Fibroblast of lung (primary cell): ENCODE data around the gene GPR157. TPM values are rescaled to one million over a fixed set of nuclear protein-coding genes. Genes with fewer than 3 reads are reported as not detected.

Experiments
- DNase-seq, 2 donors: peaks; one replicate each; pipeline versions ENCODE4 v3.0.0 to v3.0.0-alpha.2; 2010; ENCODE audit warnings: low read depth in 2 of 2
- H2AFZ ChIP-seq: 2 replicates; pipeline ENCODE4 v1.5.1; 2012; ENCODE audit warnings: low read length, control low read depth, inconsistent platforms
- H3K27ac ChIP-seq: 2 replicates; pipeline ENCODE4 v1.5.1; 2011; ENCODE audit warnings: low read length, control low read depth; ENCODE audit not compliant: insufficient read depth
- H3K27me3 ChIP-seq: 2 replicates; pipeline ENCODE4 v1.5.1; 2011; ENCODE audit warnings: mild to moderate bottlenecking, low read length; ENCODE audit not compliant: control insufficient read depth, insufficient read depth
- H3K36me3 ChIP-seq: 2 replicates; pipeline ENCODE4 v1.5.1; 2011; ENCODE audit warnings: low read length; ENCODE audit not compliant: control insufficient read depth, insufficient read depth
- H3K4me1 ChIP-seq: 2 replicates; pipeline ENCODE4 v1.5.1; 2011; ENCODE audit warnings: low read length; ENCODE audit not compliant: control insufficient read depth, insufficient read depth; ENCODE audit errors: extremely low read depth
- H3K4me2 ChIP-seq: 2 replicates; pipeline ENCODE4 v1.5.1; 2011; ENCODE audit warnings: low read length, control low read depth; ENCODE audit not compliant: insufficient read depth; ENCODE audit errors: extremely low read depth
- H3K4me3 ChIP-seq, 4 experiments: fragments of 200-600 bp in 1 of 4; sonication (generic) in 1 of 4; replicated peaks in 1 of 4; 2 replicates each; pipeline ENCODE4 v1.5.1; 2011 to 2016; ENCODE audit warnings: low read length in 4 of 4, low read depth in 3 of 4, mild to moderate bottlenecking in 3 of 4, control low read depth in 2 of 4, inconsistent platforms in 1 of 4, mixed read lengths in 1 of 4; ENCODE audit not compliant: insufficient read depth in 1 of 4; ENCODE audit errors: control extremely low read depth in 1 of 4
- H3K79me2 ChIP-seq: 2 replicates; pipeline ENCODE4 v1.5.1; 2012; ENCODE audit warnings: mild to moderate bottlenecking, low read length, inconsistent platforms; ENCODE audit not compliant: control insufficient read depth, insufficient read depth
- H3K9ac ChIP-seq: 2 replicates; pipeline ENCODE4 v1.5.1; 2011; ENCODE audit warnings: mild to moderate bottlenecking, low read length, control low read depth; ENCODE audit not compliant: insufficient read depth
- H3K9me3 ChIP-seq: 2 replicates; pipeline ENCODE4 v1.5.1; 2012; ENCODE audit warnings: low read depth, low read length; ENCODE audit not compliant: control insufficient read depth, insufficient read depth
- H4K20me1 ChIP-seq: 2 replicates; pipeline ENCODE4 v1.5.1; 2011; ENCODE audit warnings: low read length; ENCODE audit not compliant: control insufficient read depth, insufficient read depth; ENCODE audit errors: extremely low read depth
- CTCF ChIP-seq, 2 donors: IDR thresholded peaks in 1 of 2; conservative IDR thresholded peaks in 1 of 2; 1 replicate in 1 of 2; 2 replicates in 1 of 2; pipeline ENCODE4 v1.5.1; 2011 to 2012; ENCODE audit warnings: low read length in 2 of 2, control low read depth in 1 of 2, inconsistent platforms in 1 of 2, low read depth in 1 of 2, mild to moderate bottlenecking in 1 of 2
- EZH2 ChIP-seq: IDR thresholded peaks from 2 replicates; pipeline ENCODE4 v1.5.1; 2012; ENCODE audit warnings: low read length, control low read depth, mild to moderate bottlenecking; ENCODE audit errors: missing control alignments
- polyA plus RNA-seq, 2 donors: library from polyadenylated mRNA; depleted of rRNA in 1 of 2; stranded (reverse) in 1 of 2; unstranded in 1 of 2; fragments of >200 nt; gene quantifications; 2 replicates each; pipeline ENCODE4 v1.2.1, GENCODE V29; 2011 to 2012; ENCODE audit warnings: missing spikeins in 1 of 2
- total RNA-seq: library from RNA; depleted of rRNA; stranded (reverse); fragments of >200 nt; gene quantifications from 2 replicates; pipeline ENCODE4 v1.2.1, GENCODE V29; 2014

GPR157 gene
- total and polyA plus RNA-seq, 2 donors (not counting 1 experiment from before 2014, with no cell fraction given), result 0.82 to 3.1 TPM

- H3K4me3 ChIP-seq, result no peak overlapping the region
- H3K4me2 ChIP-seq, result no peak overlapping the region
- no peaks in the 10 kb centered on the region for H3K27me3 ChIP-seq
- H4K20me1 ChIP-seq, result no peaks in the 10 kb centered on the region
- H3K27ac ChIP-seq, result no peak overlapping the region
- no peak for TF ChIP-seq CTCF (conservative IDR thresholded peaks at IDR 0.05 in 1 of 2, IDR thresholded peaks at IDR 0.05 in 1 of 2; ENCODE audit: low read depth in 1 of 2, low read length in 2 of 2)
- no peak for TF ChIP-seq EZH2
- no peaks in the 10 kb centered on the region for H3K9me3 ChIP-seq
- no peaks in the 10 kb centered on the region for H3K4me1 ChIP-seq
- DNase-seq, result peak in 1 of 2 donors; percentile 37
- H3K9ac ChIP-seq, result no peak overlapping the region
- H3K79me2 ChIP-seq, result no peaks in the 10 kb centered on the region
- H3K36me3 ChIP-seq, result no peaks in the 10 kb centered on the region
- H2AFZ ChIP-seq, result no peak overlapping the region
Measured at GRCh38 chr1:9084906-9085305, 44.0 kb downstream of the GPR157 start.

GRCh38 chr1:9081473-9081872 is 47.4 kb downstream of the GPR157 start:
- H3K9ac ChIP-seq, result no peak overlapping the region
- no peak overlapping the region for H3K27ac ChIP-seq
- no peak for DNase-seq
- no peaks in the 10 kb centered on the region for H3K4me1 ChIP-seq
- H3K27me3 ChIP-seq, result no peaks in the 10 kb centered on the region
- no peaks in the 10 kb centered on the region for H3K79me2 ChIP-seq
- H3K4me2 ChIP-seq, result no peak overlapping the region
- H3K36me3 ChIP-seq, result no peaks in the 10 kb centered on the region
- no peak overlapping the region for H3K4me3 ChIP-seq
- no peak overlapping the region for H2AFZ ChIP-seq
- TF ChIP-seq EZH2, result no peak
- TF ChIP-seq CTCF (conservative IDR thresholded peaks at IDR 0.05 in 1 of 2, IDR thresholded peaks at IDR 0.05 in 1 of 2; ENCODE audit: low read depth in 1 of 2, low read length in 2 of 2), result no peak
- H4K20me1 ChIP-seq, result no peaks in the 10 kb centered on the region
- no peaks in the 10 kb centered on the region for H3K9me3 ChIP-seq

GRCh38 chr1:9080705-9081291 is 48.1 kb downstream of the GPR157 start:
- no peak overlapping the region for H3K9ac ChIP-seq
- H3K27ac ChIP-seq, result no peak overlapping the region
- H3K36me3 ChIP-seq, result no peaks in the 10 kb centered on the region
- no peaks in the 10 kb centered on the region for H3K9me3 ChIP-seq
- no peak for TF ChIP-seq CTCF (conservative IDR thresholded peaks at IDR 0.05 in 1 of 2, IDR thresholded peaks at IDR 0.05 in 1 of 2; ENCODE audit: low read depth in 1 of 2, low read length in 2 of 2)
- no peak for TF ChIP-seq EZH2
- H3K4me1 ChIP-seq, result no peaks in the 10 kb centered on the region
- peak in 1 of 2 donors; percentile 64 for DNase-seq
- no peak overlapping the region for H2AFZ ChIP-seq
- no peaks in the 10 kb centered on the region for H4K20me1 ChIP-seq
- H3K4me2 ChIP-seq, result no peak overlapping the region
- no peaks in the 10 kb centered on the region for H3K27me3 ChIP-seq
- H3K4me3 ChIP-seq, result no peak overlapping the region
- H3K79me2 ChIP-seq, result no peaks in the 10 kb centered on the region
